WTC11 (cell line): ENCODE data around the gene C1QTNF8. TPM values are rescaled to one million over a fixed set of nuclear protein-coding genes. Genes with fewer than 3 reads are reported as not detected.

Source experiments
- ATAC-seq: fragments of 200-7000 bp; cut with Tn5 transposase; 2 replicates; pipeline ENCODE4 v1.10.0; 2021; ENCODE audit warnings: mild to moderate bottlenecking, moderate library complexity
- CTCF ChIA-PET: fragments of 300-600 bp; sonication (Branson Sonifier 250); formaldehyde crosslinking; loops from one replicate; lab custom pipeline; 2021; ENCODE audit warnings: antibody characterized with exemption; lab: Charles Lee
- POLR2A ChIA-PET: fragments of 350-600 bp; sonication (Branson Sonifier 250); formaldehyde crosslinking; loops from one replicate; lab custom pipeline; 2021; ENCODE audit warnings: antibody characterized with exemption; lab: Charles Lee
- DNase-seq: peaks from one replicate; pipeline ENCODE4 v3.0.0; 2021; ENCODE audit warnings: low spot score
- H3K27ac Mint-ChIP-seq: 2 replicates; pipeline ENCODE4 v1.8.0; 2021; ENCODE audit warnings: mixed read lengths
- H3K27me3 Mint-ChIP-seq: 2 replicates; pipeline ENCODE4 v1.8.0; 2021; ENCODE audit warnings: low read depth, mild to moderate bottlenecking, moderate library complexity, mixed read lengths
- H3K36me3 Mint-ChIP-seq: 2 replicates; pipeline ENCODE4 v1.8.0; 2021; ENCODE audit warnings: mixed read lengths
- H3K4me1 Mint-ChIP-seq: 2 replicates; pipeline ENCODE4 v1.8.0; 2022; ENCODE audit warnings: mixed read lengths
- H3K4me3 Mint-ChIP-seq: 2 replicates; pipeline ENCODE4 v1.8.0; 2021; ENCODE audit warnings: mild to moderate bottlenecking, moderate library complexity, mixed read lengths
- H3K9me3 Mint-ChIP-seq: 2 replicates; pipeline ENCODE4 v1.8.0; 2021; ENCODE audit warnings: mixed read lengths
- ARID4B ChIP-seq: sonication (generic); formaldehyde crosslinking; IDR thresholded peaks from 2 replicates; pipeline ENCODE4 v1.8.0; 2023; ENCODE audit warnings: missing genetic modification reagents, mild to moderate bottlenecking, borderline replicate concordance
- ATF1 ChIP-seq: sonication (generic); formaldehyde crosslinking; IDR thresholded peaks from 2 replicates; pipeline ENCODE4 v1.8.1; 2023; ENCODE audit warnings: mild to moderate bottlenecking, moderate library complexity, missing genetic modification reagents
- ATF2 ChIP-seq: sonication (generic); formaldehyde crosslinking; IDR thresholded peaks from 2 replicates; pipeline ENCODE4 v1.8.1; 2022; ENCODE audit warnings: low read depth, missing genetic modification reagents, borderline replicate concordance
- E2F1 ChIP-seq: sonication (generic); formaldehyde crosslinking; IDR thresholded peaks from 2 replicates; pipeline ENCODE4 v1.8.0; 2022; ENCODE audit warnings: mild to moderate bottlenecking, missing genetic modification reagents
- FOXP1 ChIP-seq: sonication (generic); formaldehyde crosslinking; IDR thresholded peaks from 2 replicates; pipeline ENCODE4 v1.8.0; 2022; ENCODE audit warnings: missing genetic modification reagents, mild to moderate bottlenecking, moderate library complexity, borderline replicate concordance
- FOXP4 ChIP-seq: sonication (generic); formaldehyde crosslinking; IDR thresholded peaks from 2 replicates; pipeline ENCODE4 v1.8.0; 2022; ENCODE audit warnings: mild to moderate bottlenecking, missing genetic modification reagents
- GRHL2 ChIP-seq: fragments of 250-450 bp; sonication (Bioruptor Pico); IDR thresholded peaks from 2 replicates; pipeline ENCODE4 v1.8.0; 2022; ENCODE audit warnings: mild to moderate bottlenecking, moderate library complexity; ENCODE audit not compliant: insufficient replicate concordance, severe bottlenecking
- NFATC4 ChIP-seq: fragments of 250-450 bp; sonication (Bioruptor Pico); IDR thresholded peaks from 2 replicates; pipeline ENCODE4 v1.9.0; 2021; ENCODE audit warnings: mild to moderate bottlenecking
- TP53 ChIP-seq: sonication (generic); formaldehyde crosslinking; IDR thresholded peaks from 2 replicates; pipeline ENCODE4 v1.8.1; 2023; ENCODE audit warnings: mild to moderate bottlenecking, missing genetic modification reagents
- USF2 ChIP-seq: sonication (generic); formaldehyde crosslinking; IDR thresholded peaks from 2 replicates; pipeline ENCODE4 v1.8.1; 2023; ENCODE audit warnings: mild to moderate bottlenecking, missing genetic modification reagents, moderate library complexity
- ZNF317 ChIP-seq: sonication (generic); formaldehyde crosslinking; IDR thresholded peaks from 2 replicates; pipeline ENCODE4 v1.8.1; 2023; ENCODE audit warnings: low read depth, mild to moderate bottlenecking, moderate library complexity, missing genetic modification reagents, borderline replicate concordance
- total RNA-seq: library from RNA; stranded (reverse); gene quantifications from 3 replicates; pipeline ENCODE4 v1.2.3, GENCODE V29; 2021

C1QTNF8 gene
- total RNA-seq, 1 experiment from 2014 or later: 0.13 TPM

- no peak for TF ChIP-seq ATF1 (CRISPR knock-in tag)
- no peak for TF ChIP-seq FOXP4
- no peak for TF ChIP-seq E2F1
These were observed 3.4 kb upstream of the C1QTNF8 start (continued) for GRCh38 chr16:1099189-1100083.

GRCh38 chr16:1098266-1098991, 2.4 kb upstream of the C1QTNF8 start:
- TF ChIP-seq ATF2 (no peak), GRHL2 (CRISPR knock-in tag) (no peak), NFATC4 (CRISPR knock-in tag) (no peak), FOXP1 (CRISPR knock-in tag) (no peak), ARID4B (no peak), USF2 (CRISPR knock-in tag) (no peak), TP53 (no peak), ZNF317 (no peak)
- TF ChIP-seq, all 79 proteins: peak for 0
- H3K4me1 Mint-ChIP-seq: no peaks in the 10 kb centered on the region
- H3K9me3 Mint-ChIP-seq: no peaks in the 10 kb centered on the region
- H3K36me3 Mint-ChIP-seq: no peaks in the 10 kb centered on the region
- DNase-seq: no peak
- no peaks in the 10 kb centered on the region; the same call in 1 of the 2 replicates for H3K27me3 Mint-ChIP-seq
- H3K4me3 Mint-ChIP-seq: no peak overlapping the region
- no peak for ATAC-seq
- H3K27ac Mint-ChIP-seq: no peak overlapping the region
- ChIA-PET POLR2A (no interaction called here), CTCF (interaction anchor here (3.7 kb wide), 1 partner anchor 24 kb away, joined by 13 read pairs; no protein-coding TSS in a partner anchor)
